Measurements from ENCODE around the gene CDK19. TPM values are rescaled to one million over a fixed set of nuclear protein-coding genes. Genes with fewer than 3 reads are reported as not detected.
"Not testable (repeated sequence)": the region's sequence is repeated elsewhere in the genome, so short reads cannot be mapped to it uniquely, and the experiment has no call there.

CDK19 gene
- total RNA-seq, 1 donor = 13.5 TPM

DNA sequence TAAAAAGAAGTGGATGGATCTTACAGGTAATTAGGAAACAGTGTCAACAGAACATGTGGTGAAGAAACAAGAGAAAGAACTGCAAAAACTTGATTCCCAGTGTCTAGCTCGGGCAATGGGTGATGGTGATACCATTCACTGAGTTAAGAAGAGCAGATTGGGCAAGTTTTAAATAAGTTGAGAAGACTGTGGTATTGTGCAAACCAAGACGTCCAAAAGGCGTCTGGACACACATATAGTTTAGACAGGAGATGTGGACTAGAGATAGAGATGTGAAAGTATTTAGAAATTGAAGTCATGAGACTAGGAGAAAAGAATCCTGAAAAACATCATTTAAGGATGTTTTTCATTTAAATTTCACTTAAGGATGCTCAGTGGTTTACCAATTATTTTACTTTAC is 53.9 kb downstream of the CDK19 start:
- no peak for DNase-seq (ENCODE audit: low read depth in 2 of 3, low spot score in 2 of 3)

DNA sequence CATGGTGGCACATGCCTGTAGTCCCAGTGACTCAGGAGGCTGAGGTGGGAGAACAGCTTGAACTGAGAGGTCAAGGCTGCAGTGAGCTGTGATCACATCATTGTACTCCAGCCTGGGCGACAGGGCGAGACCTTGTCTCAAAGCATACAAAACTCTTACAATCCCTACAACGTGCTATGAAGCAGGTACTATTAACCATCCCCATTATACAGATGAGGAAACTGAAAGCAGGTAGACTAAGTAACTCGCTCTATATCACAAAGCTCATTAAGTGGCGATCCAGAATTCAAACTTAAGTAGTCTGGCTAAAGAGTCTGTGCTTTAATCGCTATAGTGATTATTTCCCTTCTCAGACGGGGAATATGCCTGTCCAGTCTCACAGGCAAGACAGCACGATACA is 54.7 kb downstream of the CDK19 start:
- DNase-seq (ENCODE audit: low read depth in 2 of 3, low spot score in 2 of 3) = no peak

DNA sequence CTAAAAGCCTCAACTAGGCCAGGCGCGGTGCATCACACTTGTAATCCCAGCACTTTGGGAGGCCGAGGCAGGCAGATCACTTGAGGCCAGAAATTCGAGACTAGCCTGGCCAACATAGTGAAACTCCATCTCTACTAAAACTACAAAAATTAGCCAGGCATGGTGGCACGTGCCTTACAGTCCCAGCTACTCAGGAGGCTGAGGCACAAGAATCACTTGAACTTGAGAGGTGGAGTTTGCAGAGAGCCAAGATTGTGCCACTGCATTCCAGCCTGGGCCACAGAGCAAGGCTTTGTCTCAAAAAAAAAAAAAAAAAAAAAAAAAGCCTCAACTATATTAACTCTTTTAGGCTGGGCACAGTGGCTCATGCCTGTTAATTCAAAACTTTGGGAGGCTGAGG is 55.2 kb downstream of the CDK19 start:
- not testable (repeated sequence) for DNase-seq (ENCODE audit: low read depth in 2 of 3, low spot score in 2 of 3)

DNA sequence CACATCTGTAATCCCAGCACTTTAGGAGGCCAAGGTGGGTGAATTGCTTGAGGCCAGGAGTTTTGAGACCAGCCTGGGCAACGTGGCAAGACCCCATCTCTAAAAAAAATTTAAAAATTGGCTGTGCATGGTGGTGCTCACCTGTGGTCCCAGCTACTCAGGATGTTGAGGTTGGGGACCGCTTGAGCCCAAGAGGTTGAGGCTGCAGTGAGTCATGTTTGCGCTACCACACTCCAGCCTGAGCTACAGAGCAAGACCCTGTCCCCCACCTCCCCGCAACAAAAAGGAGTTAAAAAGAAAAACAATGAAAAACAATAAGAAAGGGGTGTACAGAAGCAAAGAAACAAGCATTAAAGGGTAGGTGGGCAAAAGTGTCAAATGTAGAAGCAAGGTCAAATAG is 57.3 kb downstream of the CDK19 start:
- no peak for DNase-seq (ENCODE audit: low read depth in 2 of 3, low spot score in 2 of 3)

DNA sequence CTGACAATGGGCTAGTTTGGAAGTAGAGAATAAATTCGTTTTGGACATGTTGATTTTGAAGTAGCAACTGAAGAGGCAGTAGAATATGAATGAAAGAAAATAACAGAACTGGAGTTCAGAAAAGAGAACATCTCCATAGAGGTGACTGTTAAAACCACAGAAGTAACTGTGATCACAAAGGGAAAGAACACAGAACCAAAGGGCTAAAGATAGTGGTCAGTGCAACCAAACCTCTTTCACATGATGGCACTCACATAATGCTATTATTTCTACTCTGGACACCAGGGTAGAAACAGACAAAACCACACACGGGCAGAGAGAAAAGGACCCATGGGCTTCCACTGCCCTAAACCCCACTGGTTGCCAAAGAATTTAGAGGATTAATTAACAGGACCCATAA is 58.5 kb downstream of the CDK19 start:
- no peak for DNase-seq (ENCODE audit: low read depth in 2 of 3, low spot score in 2 of 3)

DNA sequence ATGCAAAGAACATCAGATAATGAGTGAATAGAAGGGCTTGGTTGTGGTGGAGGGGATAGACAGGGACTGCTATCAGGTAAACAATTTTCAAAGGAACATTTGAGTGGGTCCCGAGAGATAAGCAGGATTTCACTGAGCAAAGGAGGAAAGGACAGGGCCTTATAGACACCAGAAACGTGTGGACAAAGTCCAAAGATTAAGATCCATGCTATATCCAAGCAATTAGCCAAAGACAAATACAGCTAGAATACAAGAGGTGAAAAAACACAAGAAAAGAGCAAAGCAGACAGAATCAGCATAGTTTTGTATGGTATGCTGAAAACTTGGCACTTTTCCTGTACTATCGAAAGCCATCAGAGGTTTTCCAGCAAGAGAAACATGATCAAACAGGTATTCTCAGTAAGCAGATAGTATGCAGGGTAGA is 59.8 kb downstream of the CDK19 start:
- DNase-seq (ENCODE audit: low read depth in 2 of 3, low spot score in 2 of 3) = no peak

DNA sequence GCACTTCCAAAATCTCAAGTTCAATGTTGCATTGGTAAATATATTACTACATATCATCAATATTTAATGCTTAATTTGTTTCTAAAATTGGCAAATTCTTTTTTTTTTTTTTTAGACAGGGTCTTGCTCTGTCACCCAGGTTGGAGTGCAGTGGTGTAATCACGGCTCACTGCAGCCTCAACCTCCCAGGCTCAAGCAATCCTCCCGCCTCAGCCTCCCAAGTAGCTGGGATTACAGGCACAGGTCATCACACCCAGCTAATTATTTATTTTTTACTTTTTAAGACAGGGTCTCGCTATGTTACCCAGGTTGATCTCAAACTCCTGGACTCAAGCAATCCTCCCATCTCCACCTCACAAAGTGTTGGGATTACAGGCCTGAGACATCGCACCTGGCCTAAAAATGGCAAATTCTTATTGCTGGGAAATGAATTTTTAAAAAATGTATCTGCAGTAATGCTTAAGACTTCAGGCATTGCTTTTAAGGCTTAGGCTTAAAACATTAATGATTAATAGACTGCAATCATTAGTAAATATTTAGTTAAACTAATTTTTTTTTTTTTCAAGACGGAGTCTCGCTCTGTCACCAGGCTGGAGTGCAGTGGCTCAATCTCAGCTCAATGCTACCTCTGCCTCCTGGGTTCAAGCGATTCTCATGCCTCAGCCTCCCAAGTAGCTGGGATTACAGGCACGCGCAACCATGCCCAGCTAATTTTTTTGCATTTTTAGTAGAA is 61.2 kb downstream of the CDK19 start:
- DNase-seq (ENCODE audit: low read depth in 2 of 3, low spot score in 2 of 3) = not testable (repeated sequence)

DNA sequence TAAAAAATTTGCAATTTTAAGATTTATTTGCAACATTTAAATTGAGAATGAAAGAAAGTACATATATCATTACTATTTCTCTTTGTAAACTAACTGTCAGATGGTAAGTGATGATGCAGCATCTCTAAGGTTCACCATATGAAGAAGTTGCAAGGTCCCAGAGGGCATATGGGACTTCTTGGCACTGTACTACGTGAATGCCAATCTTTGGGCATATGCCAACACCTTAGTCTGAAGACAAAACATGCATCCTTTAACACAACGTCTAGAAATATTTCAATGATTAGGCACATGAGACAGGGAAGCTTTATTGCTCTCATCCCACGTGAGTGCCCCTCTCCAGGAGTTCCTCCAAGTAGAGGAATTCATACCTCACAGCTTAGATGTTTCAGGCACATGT is 66.8 kb downstream of the CDK19 start:
- DNase-seq (ENCODE audit: low read depth in 2 of 3, low spot score in 2 of 3) = no peak

DNA sequence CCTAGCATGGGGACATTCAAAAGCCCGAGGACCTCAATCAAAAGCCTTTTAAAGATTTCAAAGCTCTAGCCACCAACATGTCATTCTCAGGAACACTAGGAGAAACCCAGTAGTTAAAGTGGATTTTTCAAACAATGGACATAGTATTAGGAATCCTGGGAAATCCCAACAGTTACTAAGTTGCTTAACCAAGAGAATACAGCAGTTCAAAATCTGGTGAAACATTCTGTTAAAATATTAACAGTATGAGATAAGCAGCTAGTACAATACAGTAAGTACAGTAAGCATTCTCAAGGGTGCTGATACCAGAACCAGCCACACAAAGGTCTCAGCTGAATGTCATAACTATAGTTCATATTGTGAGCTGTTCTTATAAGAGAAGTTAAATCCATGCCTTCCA is 68.6 kb downstream of the CDK19 start:
- no peak for DNase-seq (ENCODE audit: low read depth in 2 of 3, low spot score in 2 of 3)

DNA sequence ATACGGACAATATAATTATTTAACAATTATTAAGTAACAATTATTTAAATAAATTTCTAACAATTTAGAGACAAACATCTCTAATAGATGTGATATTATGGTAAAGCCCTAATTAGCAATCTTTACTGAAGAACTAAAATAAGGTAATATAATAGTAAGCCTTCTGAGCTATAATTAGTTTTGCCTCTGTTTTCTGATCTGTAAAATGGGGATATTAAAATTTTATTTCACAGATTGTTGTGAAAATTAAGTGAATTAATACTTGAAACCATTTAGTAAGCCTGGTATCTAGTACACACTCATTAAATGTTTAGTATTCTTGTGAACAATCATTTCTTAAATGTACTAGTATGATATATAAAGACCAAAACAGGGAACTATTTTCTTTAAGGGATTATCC is 70.3 kb downstream of the CDK19 start:
- no peak for DNase-seq (ENCODE audit: low read depth in 2 of 3, low spot score in 2 of 3)

DNA sequence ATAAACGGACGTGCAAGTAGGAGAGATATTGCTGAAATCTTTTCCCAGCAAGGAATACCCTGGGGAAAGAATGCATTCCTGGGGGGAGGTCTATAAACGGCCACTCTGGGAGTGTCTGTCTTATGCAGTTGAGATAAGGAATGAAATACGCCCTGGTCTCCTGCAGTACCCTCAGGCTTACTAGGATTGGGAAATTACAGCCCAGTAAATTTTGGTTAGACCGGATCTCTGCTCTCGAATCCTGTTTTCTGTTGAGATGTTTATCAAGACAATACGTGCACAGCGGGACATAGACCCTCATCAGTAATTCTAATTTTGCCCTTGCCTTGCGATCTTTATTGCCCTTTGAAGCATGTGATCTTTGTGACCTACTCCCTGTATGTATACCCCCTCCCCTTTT is 72.7 kb downstream of the CDK19 start:
- DNase-seq (ENCODE audit: low read depth in 2 of 3, low spot score in 2 of 3) = not testable (repeated sequence)

DNA sequence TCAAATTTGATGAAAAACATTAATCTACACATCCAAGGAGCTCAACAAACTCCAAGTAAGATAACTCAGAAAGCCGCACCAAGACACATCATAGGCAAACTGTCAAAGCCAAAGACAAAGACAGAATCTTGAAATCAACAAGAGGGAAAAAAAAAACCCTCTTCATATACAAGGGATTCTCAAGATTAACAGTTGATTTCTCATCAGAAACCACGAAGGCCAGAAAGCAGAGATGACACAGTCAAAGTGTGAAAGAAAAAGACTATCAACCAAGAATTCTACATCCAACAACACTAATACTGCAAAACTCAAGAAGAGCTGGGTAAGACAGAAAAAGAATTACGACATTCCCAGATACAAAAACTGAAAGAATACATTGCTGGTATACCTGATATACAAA is 73.8 kb downstream of the CDK19 start:
- DNase-seq (ENCODE audit: low read depth in 2 of 3, low spot score in 2 of 3) = peak in 1 of 3 donors; percentile 57

DNA sequence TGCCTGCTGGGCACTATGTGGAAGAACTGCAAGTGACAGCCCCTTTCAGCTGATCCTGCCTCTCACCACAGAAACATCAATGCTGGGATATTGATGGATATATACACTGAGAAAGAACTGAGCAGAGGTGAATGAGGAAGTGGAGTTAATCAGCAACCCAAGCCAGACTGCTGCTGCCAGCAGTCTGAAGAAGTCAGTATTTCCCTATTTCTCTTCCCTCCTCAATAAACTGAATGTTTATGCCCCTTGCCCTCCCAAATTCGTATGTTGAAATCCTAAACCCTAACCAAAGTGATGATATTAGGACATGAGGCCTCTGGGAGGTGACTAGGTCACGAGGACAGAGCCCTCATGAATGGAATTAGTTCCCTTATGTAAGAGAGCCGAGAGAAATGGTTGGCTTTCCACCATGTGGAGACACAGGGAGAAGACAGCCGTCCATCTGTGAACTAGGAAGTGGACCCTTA is 76.3 kb downstream of the CDK19 start:
- peak in 1 of 3 donors; percentile 24 for DNase-seq (ENCODE audit: low read depth in 2 of 3, low spot score in 2 of 3)

DNA sequence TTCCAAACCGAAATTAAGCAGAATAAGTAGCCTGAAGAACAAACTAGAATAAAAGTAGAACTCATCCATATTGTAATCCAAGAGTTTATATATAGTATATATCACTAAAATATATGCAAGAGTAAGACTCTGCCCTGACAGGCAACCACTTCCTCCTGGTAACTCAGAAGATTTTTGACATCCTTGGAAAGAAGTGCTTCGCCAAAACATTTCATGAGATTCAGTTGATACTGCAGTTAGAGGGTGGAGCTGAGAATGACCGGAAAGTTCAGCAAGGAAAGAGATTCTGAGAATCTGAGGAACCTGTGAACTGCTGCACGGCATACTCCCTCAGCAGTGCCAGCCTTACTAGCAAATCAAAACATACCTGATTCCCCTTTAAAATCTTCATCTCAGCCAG is 79.6 kb downstream of the CDK19 start:
- no peak for DNase-seq (ENCODE audit: low read depth in 2 of 3, low spot score in 2 of 3)

DNA sequence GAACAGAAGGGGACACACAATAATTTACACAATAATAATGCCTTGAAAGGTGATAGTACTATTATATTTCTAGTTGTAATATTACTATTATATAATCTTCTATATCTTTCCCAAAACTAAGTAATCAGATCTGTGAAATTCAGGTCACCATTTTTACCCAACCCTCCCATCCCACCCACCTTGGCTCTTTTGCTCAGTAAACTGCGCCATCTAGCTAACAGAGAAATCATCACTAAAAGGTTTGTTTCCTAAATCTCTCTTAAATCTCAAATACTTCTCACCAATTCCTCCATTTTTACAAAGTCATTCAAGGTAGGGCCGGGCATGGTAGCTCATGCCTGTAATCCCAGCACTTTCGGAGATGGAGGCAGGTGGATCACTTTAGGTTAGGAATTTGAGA is 83.4 kb downstream of the CDK19 start:
- DNase-seq (ENCODE audit: low read depth in 2 of 3, low spot score in 2 of 3) = no peak

DNA sequence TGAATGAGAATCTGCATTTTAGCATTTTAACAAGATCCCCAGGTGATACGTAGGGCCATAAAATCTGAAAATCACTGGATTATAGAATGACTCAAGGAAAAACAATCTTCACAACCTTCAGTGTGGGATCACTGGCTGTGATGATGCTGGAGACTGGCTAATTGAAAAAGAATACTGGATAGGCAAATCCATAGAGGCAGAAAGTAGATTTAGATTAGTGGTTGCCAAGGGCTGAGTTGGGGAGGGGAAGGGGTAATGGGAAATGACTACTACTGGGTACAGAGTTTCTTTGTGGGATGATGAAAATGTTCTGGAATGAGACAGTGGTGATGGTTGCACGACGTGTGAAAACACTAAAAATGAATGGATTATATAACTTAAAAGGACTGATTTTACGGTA is 84.1 kb downstream of the CDK19 start:
- DNase-seq (ENCODE audit: low read depth in 2 of 3, low spot score in 2 of 3) = no peak

DNA sequence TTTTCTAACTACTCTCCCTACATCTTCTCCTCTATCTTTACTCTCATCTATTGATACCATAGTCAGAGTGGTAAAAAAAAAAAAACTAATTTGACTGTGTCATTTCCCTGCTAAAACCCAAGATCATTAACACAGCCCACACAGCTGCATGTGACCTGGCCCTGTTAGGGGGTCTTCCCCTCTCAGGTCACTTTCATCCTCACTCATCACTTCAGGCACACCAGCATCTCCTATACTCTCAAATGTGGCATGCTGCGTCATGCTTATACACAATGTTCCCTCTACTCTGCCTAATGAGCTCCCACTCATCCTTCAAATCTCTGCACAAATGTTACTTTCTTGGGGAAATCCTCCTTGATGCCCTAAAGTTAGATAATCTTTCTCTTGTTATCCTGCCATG is 86.8 kb downstream of the CDK19 start:
- DNase-seq (ENCODE audit: low read depth in 2 of 3, low spot score in 2 of 3) = no peak

DNA sequence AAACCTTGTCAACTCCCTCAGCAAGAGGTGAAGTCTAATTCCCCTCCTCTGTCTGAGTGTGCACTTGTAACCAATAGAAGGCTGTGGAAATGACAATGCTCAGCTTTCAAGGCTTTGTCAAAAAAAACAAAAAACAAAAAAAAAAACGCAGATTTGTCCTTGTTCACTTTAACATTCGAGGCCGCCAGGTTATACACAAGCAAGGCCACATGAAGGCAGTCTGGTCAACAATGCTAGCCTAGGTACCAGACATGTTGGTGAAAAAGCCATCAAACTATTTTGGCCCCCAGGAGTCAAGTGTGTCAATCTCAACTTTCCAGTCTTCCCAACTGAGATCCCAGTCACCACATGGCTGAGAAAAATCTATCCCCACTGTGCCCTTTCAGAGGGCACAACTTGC is 92.3 kb downstream of the CDK19 start:
- DNase-seq (ENCODE audit: low read depth in 2 of 3, low spot score in 2 of 3) = no peak

DNA sequence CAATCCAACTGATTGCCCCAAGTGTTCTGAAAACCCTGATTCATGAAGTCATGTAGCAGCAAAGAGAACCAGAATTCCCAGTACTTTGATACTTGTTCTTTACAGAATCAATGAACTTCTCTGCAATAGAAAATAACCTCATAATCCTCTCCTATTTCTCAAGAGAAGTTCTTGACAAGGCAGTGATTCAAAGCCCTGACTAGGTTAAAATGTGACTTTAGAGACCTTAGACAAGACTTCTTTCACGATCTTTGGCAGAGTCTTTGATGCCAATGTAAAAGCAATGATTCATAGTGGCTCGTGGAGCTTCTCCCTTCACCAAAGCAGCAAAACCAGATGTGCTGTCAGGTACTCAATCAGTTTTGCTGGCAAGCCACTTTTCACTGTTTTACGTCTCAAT is 95.2 kb downstream of the CDK19 start:
- DNase-seq (ENCODE audit: low read depth in 2 of 3, low spot score in 2 of 3) = no peak

DNA sequence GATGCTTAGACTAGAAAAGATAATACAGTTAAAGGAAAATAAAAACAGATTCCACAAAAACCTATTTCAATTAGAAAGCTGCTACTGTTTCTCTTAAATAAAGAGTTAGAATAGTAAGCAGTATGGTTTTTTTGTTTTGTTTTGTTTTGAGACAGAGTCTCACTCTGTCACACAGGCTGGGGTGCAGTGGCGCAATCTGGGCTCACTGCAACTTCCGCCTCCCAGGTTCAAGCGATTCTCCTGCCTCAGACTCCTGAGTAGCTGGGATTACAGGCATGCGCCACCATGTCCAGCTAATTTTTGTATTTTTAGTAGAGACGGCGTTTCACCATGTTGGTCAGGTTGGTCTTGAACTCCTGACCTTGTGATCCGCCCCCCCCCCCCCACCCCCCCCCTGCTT is 95.7 kb downstream of the CDK19 start:
- DNase-seq (ENCODE audit: low read depth in 2 of 3, low spot score in 2 of 3) = not testable (repeated sequence)

DNA sequence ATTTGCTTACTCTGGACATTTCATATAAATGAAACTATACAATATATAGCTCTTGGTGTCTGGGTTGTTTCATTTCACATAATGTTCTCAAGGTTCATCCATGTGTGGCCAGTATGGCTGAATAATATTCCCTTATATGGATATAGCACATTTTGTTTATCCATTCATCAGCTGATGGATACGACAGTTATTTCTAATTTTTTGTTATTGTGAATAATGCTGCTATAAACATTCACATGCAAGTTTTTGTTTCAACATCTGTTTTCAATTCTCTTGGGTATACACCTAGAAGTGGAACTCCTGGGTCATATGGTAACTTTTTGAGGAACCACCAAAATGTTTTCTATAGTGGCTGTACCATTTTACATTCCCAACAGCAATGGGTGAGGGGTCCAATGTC is 101.1 kb downstream of the CDK19 start:
- DNase-seq (ENCODE audit: low read depth in 2 of 3, low spot score in 2 of 3) = no peak

DNA sequence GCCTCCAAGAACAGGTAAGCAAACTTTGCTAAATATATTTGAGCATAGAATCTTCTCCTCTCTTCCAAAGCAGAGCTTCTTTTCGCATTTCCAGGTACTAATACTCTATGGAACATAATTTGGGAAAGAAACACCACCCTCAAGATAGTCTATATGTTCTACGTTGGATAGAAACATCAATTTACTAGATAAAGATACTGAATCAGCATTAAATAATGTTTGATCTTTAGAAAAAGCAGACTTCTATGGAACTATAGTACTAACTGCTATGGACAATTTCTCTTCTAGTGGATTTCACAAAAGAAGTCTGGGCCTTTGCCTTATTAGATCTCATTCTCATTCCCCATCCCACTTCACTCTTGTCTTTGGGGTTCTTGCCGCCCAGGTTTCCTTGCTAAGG is 103.0 kb downstream of the CDK19 start:
- no peak for DNase-seq (ENCODE audit: low read depth in 2 of 3, low spot score in 2 of 3)

DNA sequence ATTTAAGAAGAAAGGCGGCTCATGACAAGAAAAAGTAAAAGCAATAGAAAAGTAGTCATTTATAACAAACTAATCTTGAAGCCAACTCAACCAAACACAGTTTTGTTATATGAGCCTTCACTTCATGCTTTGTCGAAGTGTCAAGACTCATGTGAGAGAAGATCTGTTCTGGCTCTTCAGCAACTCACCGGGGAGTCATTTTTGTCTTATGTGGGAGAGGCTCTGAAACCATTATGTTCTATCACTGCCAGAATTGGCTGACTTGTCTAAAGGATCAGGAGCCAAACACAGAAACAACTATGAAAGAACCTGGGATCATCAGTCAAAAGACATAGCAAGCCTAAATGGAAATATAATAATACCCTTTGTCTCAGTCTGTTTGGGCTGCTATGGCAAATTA is 105.2 kb downstream of the CDK19 start:
- no peak for DNase-seq (ENCODE audit: low read depth in 2 of 3, low spot score in 2 of 3)

Measured in hematopoietic multipotent progenitor cell (in vitro differentiated cells).